H9 (cell line): ENCODE results near the gene ADAMTS16. TPM values are rescaled to one million over a fixed set of nuclear protein-coding genes. Genes with fewer than 3 reads are reported as not detected.

Source experiments
- DNase-seq: peaks from one replicate; pipeline ENCODE4 v3.0.0-alpha.2; 2017
- H2AFZ ChIP-seq: one replicate; pipeline ENCODE4 v1.6.1; 2013; ENCODE audit warnings: mild to moderate bottlenecking, low read length, control low read depth, moderate library complexity
- H2AK5ac ChIP-seq: 2 replicates; pipeline ENCODE4 v1.6.1; 2013; ENCODE audit warnings: low read length, control low read depth, mixed read lengths; ENCODE audit not compliant: insufficient read length
- H2BK120ac ChIP-seq: one replicate; pipeline ENCODE4 v1.6.1; 2013; ENCODE audit warnings: low read depth, mild to moderate bottlenecking, low read length, control low read depth, inconsistent platforms; ENCODE audit not compliant: poor library complexity, severe bottlenecking
- H2BK12ac ChIP-seq: 2 replicates; pipeline ENCODE4 v1.6.1; 2013; ENCODE audit warnings: low read length, control low read depth, mixed read lengths, low read depth; ENCODE audit not compliant: insufficient read length
- H2BK15ac ChIP-seq: 2 replicates; pipeline ENCODE4 v1.6.1; 2013; ENCODE audit warnings: low read depth, low read length, control low read depth
- H2BK20ac ChIP-seq: one replicate; pipeline ENCODE4 v1.6.1; 2013; ENCODE audit warnings: low read depth, mild to moderate bottlenecking, low read length, control low read depth, inconsistent platforms; ENCODE audit not compliant: poor library complexity, severe bottlenecking
- H2BK5ac ChIP-seq: 2 replicates; pipeline ENCODE4 v1.6.1; 2013; ENCODE audit warnings: low read length, control low read depth, mixed read lengths; ENCODE audit not compliant: insufficient read length
- H3K14ac ChIP-seq: 2 replicates; pipeline ENCODE4 v1.6.1; 2013; ENCODE audit warnings: low read length, control low read depth; ENCODE audit not compliant: insufficient read depth
- H3K18ac ChIP-seq: 2 replicates; pipeline ENCODE4 v1.6.1; 2013; ENCODE audit warnings: low read depth, mild to moderate bottlenecking, mixed read lengths, low read length, control low read depth; ENCODE audit not compliant: insufficient read length
- H3K23ac ChIP-seq: 2 replicates; pipeline ENCODE4 v1.6.1; 2013; ENCODE audit warnings: low read length, control low read depth, mixed read lengths, low read depth; ENCODE audit not compliant: insufficient read length
- H3K23me2 ChIP-seq: 2 replicates; pipeline ENCODE4 v1.6.1; 2013; ENCODE audit warnings: low read depth, mild to moderate bottlenecking, mixed read lengths, low read length, control low read depth; ENCODE audit not compliant: insufficient read length, poor library complexity, severe bottlenecking
- H3K27ac ChIP-seq: 2 replicates; pipeline ENCODE4 v1.5.1; 2013; ENCODE audit warnings: low read length, control low read depth, mixed read lengths, low read depth; ENCODE audit not compliant: insufficient read length
- H3K27me3 ChIP-seq: 2 replicates; pipeline ENCODE4 v1.6.1; 2013; ENCODE audit warnings: low read length, control low read depth, inconsistent platforms; ENCODE audit not compliant: insufficient read depth
- H3K4ac ChIP-seq: 2 replicates; pipeline ENCODE4 v1.6.1; 2013; ENCODE audit warnings: low read depth, mild to moderate bottlenecking, control low read depth, inconsistent platforms, low read length, moderate library complexity
- H3K4me1 ChIP-seq: 2 replicates; pipeline ENCODE4 v1.6.1; 2013; ENCODE audit warnings: low read length, control low read depth, inconsistent platforms; ENCODE audit not compliant: insufficient read depth
- H3K4me2 ChIP-seq: 2 replicates; pipeline ENCODE4 v1.6.1; 2013; ENCODE audit warnings: low read length, control low read depth, mixed read lengths; ENCODE audit not compliant: insufficient read length, insufficient read depth
- H3K56ac ChIP-seq: 2 replicates; pipeline ENCODE4 v1.6.1; 2013; ENCODE audit warnings: low read depth, mild to moderate bottlenecking, mixed read lengths, low read length, control low read depth; ENCODE audit not compliant: insufficient read length
- H3K79me1 ChIP-seq: 2 replicates; pipeline ENCODE4 v1.6.1; 2013; ENCODE audit warnings: low read depth, mild to moderate bottlenecking, moderate library complexity, low read length, control low read depth, inconsistent platforms; ENCODE audit not compliant: insufficient read depth, poor library complexity, severe bottlenecking
- H3K79me2 ChIP-seq: 2 replicates; pipeline ENCODE4 v1.6.1; 2013; ENCODE audit warnings: low read length, control low read depth, inconsistent platforms; ENCODE audit not compliant: insufficient read depth
- H3K9ac ChIP-seq: 2 replicates; pipeline ENCODE4 v1.6.1; 2013; ENCODE audit warnings: low read length, control low read depth, mixed read lengths; ENCODE audit not compliant: insufficient read length; ENCODE audit errors: extremely low read depth
- H3K9me3 ChIP-seq: one replicate; pipeline ENCODE4 v1.6.1; 2013; ENCODE audit warnings: low read depth, low read length, inconsistent platforms; ENCODE audit not compliant: control insufficient read depth
- H3T11ph ChIP-seq: one replicate; pipeline ENCODE4 v1.6.1; 2013; ENCODE audit warnings: mild to moderate bottlenecking, low read length, control low read depth, inconsistent platforms
- H4K20me1 ChIP-seq: one replicate; pipeline ENCODE4 v1.6.1; 2013; ENCODE audit not compliant: control insufficient read depth, insufficient read length, insufficient read depth
- H4K5ac ChIP-seq: 2 replicates; pipeline ENCODE4 v1.6.1; 2013; ENCODE audit warnings: low read depth, mild to moderate bottlenecking, mixed read lengths, low read length, control low read depth; ENCODE audit not compliant: insufficient read length
- H4K8ac ChIP-seq: replicated peaks from 2 replicates; pipeline ENCODE4 v1.6.1; 2013; ENCODE audit warnings: low read length, control low read depth, mixed read lengths, low read depth; ENCODE audit not compliant: insufficient read length
- H4K91ac ChIP-seq: 2 replicates; pipeline ENCODE4 v1.6.1; 2013; ENCODE audit warnings: low read depth, mild to moderate bottlenecking, moderate library complexity, mixed read lengths, low read length, control low read depth; ENCODE audit not compliant: insufficient read length
- H3K27ac Mint-ChIP-seq, 3 experiments: 2 replicates in 2 of 3; 3 replicates in 1 of 3; pipeline ENCODE4 v1.8.0; 2020 to 2021; ENCODE audit warnings: mixed read lengths in 3 of 3, mild to moderate bottlenecking in 1 of 3, moderate library complexity in 1 of 3
- H3K27me3 Mint-ChIP-seq: 2 replicates; pipeline ENCODE4 v1.8.0; 2021; ENCODE audit warnings: low read depth, mild to moderate bottlenecking, moderate library complexity, mixed read lengths
- H3K36me3 Mint-ChIP-seq, 3 experiments: 2 replicates in 2 of 3; 3 replicates in 1 of 3; pipeline ENCODE4 v1.8.0; 2020 to 2021; ENCODE audit warnings: low read depth in 3 of 3, mixed read lengths in 3 of 3; ENCODE audit not compliant: insufficient read depth in 1 of 3
- H3K4me1 Mint-ChIP-seq, 2 experiments: 2 replicates each; pipeline ENCODE4 v1.8.0; 2020; ENCODE audit warnings: mixed read lengths in 2 of 2
- H3K4me3 Mint-ChIP-seq, 2 experiments: 2 replicates in 1 of 2; 3 replicates in 1 of 2; pipeline ENCODE4 v1.8.0; 2020 to 2021; ENCODE audit warnings: mild to moderate bottlenecking in 2 of 2, mixed read lengths in 2 of 2, moderate library complexity in 1 of 2
- H3K9me3 Mint-ChIP-seq, 2 experiments: 2 replicates in 1 of 2; 3 replicates in 1 of 2; pipeline ENCODE4 v1.8.0; 2020; ENCODE audit warnings: mild to moderate bottlenecking in 2 of 2, mixed read lengths in 2 of 2, moderate library complexity in 1 of 2
- CTCF ChIP-seq: fragments of 200-600 bp; sonication (generic); conservative IDR thresholded peaks from 3 replicates; pipeline ENCODE4 v1.8.0; 2021; ENCODE audit warnings: antibody characterized with exemption, mild to moderate bottlenecking
- WGBS: extraction: QIAGEN DNeasy Blood & Tissue Kit; methylation state at CpG from one replicate; pipeline ENCODE4 v1.1.7; 2013; ENCODE audit warnings: missing lambda C conversion rate, low lambda C conversion rate, mixed read lengths; ENCODE audit not compliant: insufficient read length; ENCODE audit errors: extremely low coverage; 5-methylcytosine and 5-hydroxymethylcytosine counted together
- total RNA-seq: library from RNA; stranded (reverse); gene quantifications from 2 replicates; pipeline ENCODE4 v1.2.1, GENCODE V29; 2021

ADAMTS16 gene
- total RNA-seq, 1 experiment from 2014 or later, result 4.5 TPM

GRCh38 chr5:5295351-5295750 is 155.2 kb downstream of the ADAMTS16 start:
- H3K4me1 Mint-ChIP-seq, result peaks cover 12 to 16% of the 10 kb centered on the region in 2 experiments
- no peaks in the 10 kb centered on the region for H3K27me3 Mint-ChIP-seq
- peaks cover 0 to 4% (median 0%) of the 10 kb centered on the region in 3 experiments; a peak in 3 of 7 replicates for H3K36me3 Mint-ChIP-seq
- H3K18ac ChIP-seq, result no peak overlapping the region
- H4K8ac ChIP-seq, result no peak overlapping the region
- H4K91ac ChIP-seq, result no peak overlapping the region
- no peaks in the 10 kb centered on the region for H3K79me2 ChIP-seq
- no peak overlapping the region for H2BK20ac ChIP-seq
- WGBS, result no CpG with 5 or more reads among the region's 4 CpGs
- TF ChIP-seq CTCF, result no peak
- no peaks in the 10 kb centered on the region for H3K79me1 ChIP-seq
- no peak overlapping the region for H3K27ac Mint-ChIP-seq
- H3T11ph ChIP-seq, result no peak overlapping the region
- no peak overlapping the region for H3K9ac ChIP-seq
- no peak overlapping the region for H2BK15ac ChIP-seq
- no peak overlapping the region for H3K14ac ChIP-seq
- no peak overlapping the region for H4K5ac ChIP-seq
- H2BK5ac ChIP-seq, result no peak overlapping the region
- H3K9me3 ChIP-seq, result no peaks in the 10 kb centered on the region
- no peak overlapping the region for H3K4ac ChIP-seq
- no peak overlapping the region for H2AK5ac ChIP-seq
- no peak for DNase-seq
- no peak overlapping the region for H3K4me3 Mint-ChIP-seq
- H2AFZ ChIP-seq, result no peak overlapping the region
- H3K27ac ChIP-seq, result no peak overlapping the region
- no peaks in the 10 kb centered on the region for H4K20me1 ChIP-seq
- peaks cover 2% of the 10 kb centered on the region; the same call in 1 of the 2 replicates for H3K4me1 ChIP-seq
- H3K56ac ChIP-seq, result no peak overlapping the region
- H3K23ac ChIP-seq, result no peak overlapping the region
- no peaks in the 10 kb centered on the region; a peak in 2 of 5 replicates for H3K9me3 Mint-ChIP-seq
- no peak overlapping the region for H2BK12ac ChIP-seq
- H3K23me2 ChIP-seq, result no peaks in the 10 kb centered on the region
- H2BK120ac ChIP-seq, result no peak overlapping the region
- H3K27me3 ChIP-seq, result no peaks in the 10 kb centered on the region
- H3K4me2 ChIP-seq, result no peak overlapping the region
